ES-I3 (cell line): ENCODE results near the gene MARCHF9.
"Not testable (repeated sequence)": the region's sequence is repeated elsewhere in the genome, so short reads cannot be mapped to it uniquely, and the experiment has no call there.

Experiments
- H3K36me3 ChIP-seq: 2 replicates; pipeline ENCODE4 v1.6.1; 2013; ENCODE audit warnings: mild to moderate bottlenecking, low read length, control low read depth, moderate library complexity; ENCODE audit not compliant: insufficient read depth
- H3K4me1 ChIP-seq: 2 replicates; pipeline ENCODE4 v1.6.1; 2013; ENCODE audit warnings: mild to moderate bottlenecking, control low read depth, low read length; ENCODE audit not compliant: insufficient read depth
- H3K9ac ChIP-seq: 2 replicates; pipeline ENCODE4 v1.6.1; 2013; ENCODE audit warnings: low read depth, mild to moderate bottlenecking, low read length, moderate library complexity
- H3K9me3 ChIP-seq: 2 replicates; pipeline ENCODE4 v1.6.1; 2013; ENCODE audit warnings: mild to moderate bottlenecking, low read length, moderate library complexity; ENCODE audit not compliant: control insufficient read depth, insufficient read depth

The MARCHF9 gene, protein sequence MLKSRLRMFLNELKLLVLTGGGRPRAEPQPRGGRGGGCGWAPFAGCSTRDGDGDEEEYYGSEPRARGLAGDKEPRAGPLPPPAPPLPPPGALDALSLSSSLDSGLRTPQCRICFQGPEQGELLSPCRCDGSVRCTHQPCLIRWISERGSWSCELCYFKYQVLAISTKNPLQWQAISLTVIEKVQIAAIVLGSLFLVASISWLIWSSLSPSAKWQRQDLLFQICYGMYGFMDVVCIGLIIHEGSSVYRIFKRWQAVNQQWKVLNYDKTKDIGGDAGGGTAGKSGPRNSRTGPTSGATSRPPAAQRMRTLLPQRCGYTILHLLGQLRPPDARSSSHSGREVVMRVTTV

DNA sequence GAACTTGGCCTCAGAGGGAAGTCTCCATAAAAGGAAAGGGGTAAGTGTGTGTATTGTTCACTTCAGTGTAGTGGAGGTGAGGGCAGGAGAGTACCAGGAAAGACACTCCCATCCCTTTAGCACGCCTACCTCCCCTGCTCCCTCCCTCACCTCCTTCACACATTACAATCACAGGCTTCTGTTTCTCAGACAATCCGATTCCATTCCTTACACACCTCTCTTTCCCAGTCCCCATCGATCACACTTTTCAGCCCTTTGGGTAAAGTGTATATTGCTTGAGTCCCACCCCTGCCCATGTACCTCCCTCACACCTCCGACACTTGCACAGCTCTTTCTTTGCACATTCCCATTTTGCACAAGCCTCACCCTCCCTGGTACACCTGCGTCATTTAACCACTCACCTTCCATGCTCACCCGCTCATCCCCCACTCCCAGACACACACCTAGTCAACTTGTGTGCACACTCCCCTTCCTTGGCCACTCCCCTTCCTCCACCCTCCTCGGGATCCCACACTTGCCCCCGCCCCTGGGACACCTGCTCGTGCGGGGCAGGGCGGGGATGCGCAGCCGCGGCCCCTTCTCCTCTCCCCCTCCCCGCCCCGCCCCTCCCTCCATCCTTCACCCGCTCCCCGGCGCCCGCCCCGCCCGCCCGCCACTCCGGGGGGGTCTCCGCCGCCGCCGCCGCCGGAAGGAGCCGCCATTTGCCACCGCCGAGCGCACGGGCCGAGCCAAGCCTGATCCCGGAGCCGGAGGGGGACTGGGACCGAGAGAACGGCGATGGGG is at the start of gene MARCHF9:
Gene MARCHF9 (plus strand): TSS at position 693 of the 783 bp plus-strand sequence. CDS start 426 bp downstream, outside the sequence.
- Histone ChIP-seq H3K36me3 (peaks cover under 1% of the 10 kb centered on the region; the same call in 1 of the 2 replicates), H3K9me3 (no peaks in the 10 kb centered on the region; the same call in 1 of the 2 replicates), H3K4me1 (peaks cover 7% of the 10 kb centered on the region; the same call in 1 of the 2 replicates), H3K9ac (peak within 1 kb of the TSS; percentile 55)

- no peaks in the 10 kb centered on the region for H3K36me3 ChIP-seq
These were observed 47.7 kb upstream of the MARCHF9 start for GRCh38 chr12:57707250-57707649.

DNA sequence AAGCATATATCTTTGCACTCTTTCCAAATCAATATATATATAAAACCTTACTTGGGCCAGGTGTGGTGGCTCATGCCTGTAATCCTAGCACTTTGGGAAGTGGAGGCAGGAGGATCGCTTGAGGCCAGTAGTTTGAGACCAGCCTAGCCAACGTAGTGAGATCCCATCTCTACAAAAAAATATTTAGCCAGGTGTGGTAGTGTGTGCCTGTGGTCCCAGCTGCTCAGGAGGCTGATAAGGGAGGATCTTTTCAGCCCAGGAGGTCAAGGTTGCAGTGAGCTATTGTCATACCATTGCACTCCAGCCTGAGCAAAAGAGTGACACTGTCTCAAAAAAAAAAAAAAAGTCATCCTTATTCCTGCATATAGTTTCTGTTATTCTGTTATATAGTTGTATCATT is 46.6 kb upstream of the MARCHF9 start:
- no peaks in the 10 kb centered on the region for H3K36me3 ChIP-seq
- no peaks in the 10 kb centered on the region for H3K4me1 ChIP-seq
- no peaks in the 10 kb centered on the region; the same call in 1 of the 2 replicates for H3K9me3 ChIP-seq
- no peak overlapping the region for H3K9ac ChIP-seq

More at GRCh38 chr12:57707250-57707649, 47.7 kb upstream of the MARCHF9 start:
- Histone ChIP-seq H3K4me1 (no peaks in the 10 kb centered on the region), H3K9ac (no peak overlapping the region), H3K9me3 (no peaks in the 10 kb centered on the region; the same call in 1 of the 2 replicates)

DNA sequence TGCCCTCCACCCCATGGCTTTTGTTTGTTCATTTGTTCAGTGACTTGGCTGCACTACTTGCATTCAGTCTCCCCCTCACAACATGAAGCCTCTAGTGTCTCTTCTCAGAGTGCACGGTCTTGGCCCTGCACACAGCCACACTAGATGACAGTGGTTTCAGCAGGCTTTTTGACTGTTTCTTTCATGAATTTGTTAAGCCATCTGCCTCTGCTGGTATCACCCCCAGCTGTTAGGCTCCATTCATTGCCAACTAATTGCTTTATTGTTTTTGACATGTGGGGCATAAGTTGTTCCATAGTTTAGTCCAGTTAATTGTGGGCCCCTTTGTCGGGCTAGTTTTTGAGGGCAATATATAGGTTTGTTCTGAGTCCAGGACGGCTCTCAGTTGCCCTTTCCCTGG is 42.2 kb upstream of the MARCHF9 start:
- H3K36me3 ChIP-seq = peaks cover 4% of the 10 kb centered on the region; the same call in 1 of the 2 replicates
- no peak overlapping the region for H3K9ac ChIP-seq
- H3K9me3 ChIP-seq = no peaks in the 10 kb centered on the region
- no peaks in the 10 kb centered on the region for H3K4me1 ChIP-seq

GRCh38 chr12:57713209-57713608 is 41.7 kb upstream of the MARCHF9 start:
- no peaks in the 10 kb centered on the region for H3K9me3 ChIP-seq
- H3K36me3 ChIP-seq = peaks cover 4% of the 10 kb centered on the region; the same call in 1 of the 2 replicates

GRCh38 chr12:57715036-57715748 is 39.7 kb upstream of the MARCHF9 start:
- H3K36me3 ChIP-seq, H3K9me3 ChIP-seq, H3K4me1 ChIP-seq, H3K9ac ChIP-seq: not testable (repeated sequence)

More at GRCh38 chr12:57713209-57713608, 41.7 kb upstream of the MARCHF9 start:
- H3K9ac ChIP-seq = no peak overlapping the region
- no peaks in the 10 kb centered on the region for H3K4me1 ChIP-seq

DNA sequence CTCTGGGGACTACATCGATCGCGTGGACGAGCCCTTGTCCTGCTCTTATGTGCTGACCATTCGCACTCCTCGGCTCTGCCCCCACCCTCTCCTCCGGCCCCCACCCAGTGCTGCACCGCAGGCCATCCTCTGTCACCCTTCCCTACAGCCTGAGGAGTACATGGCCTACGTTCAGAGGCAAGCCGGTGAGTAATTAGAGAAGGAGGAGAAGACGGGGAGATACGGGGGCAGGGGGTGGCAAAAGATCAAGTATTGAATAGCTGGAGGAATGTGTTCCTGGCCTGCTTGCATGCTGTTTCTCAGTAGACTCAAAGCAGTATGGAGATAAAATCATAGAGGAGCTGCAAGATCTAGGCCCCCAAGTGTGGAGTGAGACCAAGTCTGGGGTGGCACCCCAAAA is 39.1 kb upstream of the MARCHF9 start:
- Histone ChIP-seq H3K36me3 (peaks cover 4% of the 10 kb centered on the region; the same call in 1 of the 2 replicates), H3K9me3 (no peaks in the 10 kb centered on the region), H3K9ac (no peak overlapping the region), H3K4me1 (no peaks in the 10 kb centered on the region)

GRCh38 chr12:57716305-57716704 is 38.6 kb upstream of the MARCHF9 start:
- Histone ChIP-seq H3K9ac (no peak overlapping the region), H3K9me3 (no peaks in the 10 kb centered on the region), H3K4me1 (no peaks in the 10 kb centered on the region), H3K36me3 (peaks cover 4% of the 10 kb centered on the region; the same call in 1 of the 2 replicates)

DNA sequence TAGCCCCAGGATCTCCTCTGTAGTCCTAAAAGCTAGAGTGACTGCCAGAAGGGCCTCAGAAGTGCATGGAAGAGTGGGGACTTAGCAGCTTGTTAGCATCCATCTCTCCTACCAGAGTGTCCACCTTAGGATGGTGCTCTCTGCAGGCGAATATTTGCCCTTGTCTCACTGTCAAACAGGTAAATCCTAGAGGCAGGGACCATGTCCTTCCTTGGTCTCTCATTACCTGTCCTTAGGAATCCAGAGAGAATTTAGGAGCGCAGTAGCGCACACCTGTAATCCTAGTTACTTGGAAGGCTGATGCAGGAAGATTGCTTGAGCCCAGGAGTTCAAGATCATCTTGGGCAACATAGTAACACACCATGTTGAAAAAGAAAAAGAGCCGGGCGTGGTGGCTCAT is 37.8 kb upstream of the MARCHF9 start:
- no peaks in the 10 kb centered on the region for H3K9me3 ChIP-seq
- no peaks in the 10 kb centered on the region for H3K4me1 ChIP-seq
- H3K36me3 ChIP-seq = peaks cover 4% of the 10 kb centered on the region; the same call in 1 of the 2 replicates
- H3K9ac ChIP-seq = no peak overlapping the region

- Histone ChIP-seq H3K9me3 (no peaks in the 10 kb centered on the region), H3K9ac (no peak overlapping the region), H3K4me1 (peaks cover 1% of the 10 kb centered on the region; the same call in 1 of the 2 replicates), H3K36me3 (peaks cover 4% of the 10 kb centered on the region; the same call in 1 of the 2 replicates)
These were observed 36.9 kb upstream of the MARCHF9 start for GRCh38 chr12:57717846-57718640.

DNA sequence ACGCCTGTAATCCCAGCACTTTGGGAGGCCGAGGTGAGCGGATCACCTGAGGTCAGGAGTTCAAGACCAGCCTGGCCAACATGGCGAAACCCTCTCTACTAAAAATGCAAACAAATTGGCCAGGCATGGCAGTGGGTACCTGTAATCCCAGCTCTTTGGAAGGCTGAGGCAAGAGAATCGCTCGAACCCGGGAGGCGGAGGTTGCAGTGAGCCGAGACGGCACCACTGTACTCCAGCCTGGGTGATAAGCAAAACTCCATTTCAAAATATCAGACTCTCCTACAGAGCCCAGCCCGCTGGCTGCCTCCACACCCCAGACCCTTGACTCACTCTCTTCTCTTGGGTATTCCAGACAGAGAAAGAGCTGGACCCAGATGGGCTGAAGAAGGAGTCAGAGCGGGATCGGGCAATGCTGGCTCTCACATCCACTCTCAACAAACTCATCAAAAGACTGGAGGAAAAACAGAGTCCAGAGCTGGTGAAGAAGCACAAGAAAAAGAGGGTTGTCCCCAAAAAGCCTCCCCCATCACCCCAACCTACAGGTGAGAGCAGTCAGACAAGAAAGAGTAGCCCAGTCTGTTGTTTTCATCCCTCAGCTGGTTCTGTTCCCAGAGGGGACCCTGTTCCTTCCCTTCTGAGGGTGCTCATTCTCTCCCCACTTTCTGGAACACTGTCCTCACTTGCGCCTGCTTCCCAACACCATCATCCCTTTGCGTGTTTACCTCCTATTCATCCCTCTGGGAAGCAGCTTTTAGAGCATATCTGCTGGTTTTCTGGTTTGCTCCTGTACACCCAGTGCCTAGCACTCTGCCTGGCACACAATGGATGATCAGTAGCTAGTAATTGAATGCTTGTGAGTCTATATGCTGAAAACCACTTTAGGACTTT is 36.0 kb upstream of the MARCHF9 start:
- H3K36me3 ChIP-seq = peaks cover 4% of the 10 kb centered on the region; the same call in 1 of the 2 replicates
- H3K9me3 ChIP-seq = no peaks in the 10 kb centered on the region
- H3K9ac ChIP-seq = no peak overlapping the region
- H3K4me1 ChIP-seq = peaks cover 4% of the 10 kb centered on the region; the same call in 1 of the 2 replicates

DNA sequence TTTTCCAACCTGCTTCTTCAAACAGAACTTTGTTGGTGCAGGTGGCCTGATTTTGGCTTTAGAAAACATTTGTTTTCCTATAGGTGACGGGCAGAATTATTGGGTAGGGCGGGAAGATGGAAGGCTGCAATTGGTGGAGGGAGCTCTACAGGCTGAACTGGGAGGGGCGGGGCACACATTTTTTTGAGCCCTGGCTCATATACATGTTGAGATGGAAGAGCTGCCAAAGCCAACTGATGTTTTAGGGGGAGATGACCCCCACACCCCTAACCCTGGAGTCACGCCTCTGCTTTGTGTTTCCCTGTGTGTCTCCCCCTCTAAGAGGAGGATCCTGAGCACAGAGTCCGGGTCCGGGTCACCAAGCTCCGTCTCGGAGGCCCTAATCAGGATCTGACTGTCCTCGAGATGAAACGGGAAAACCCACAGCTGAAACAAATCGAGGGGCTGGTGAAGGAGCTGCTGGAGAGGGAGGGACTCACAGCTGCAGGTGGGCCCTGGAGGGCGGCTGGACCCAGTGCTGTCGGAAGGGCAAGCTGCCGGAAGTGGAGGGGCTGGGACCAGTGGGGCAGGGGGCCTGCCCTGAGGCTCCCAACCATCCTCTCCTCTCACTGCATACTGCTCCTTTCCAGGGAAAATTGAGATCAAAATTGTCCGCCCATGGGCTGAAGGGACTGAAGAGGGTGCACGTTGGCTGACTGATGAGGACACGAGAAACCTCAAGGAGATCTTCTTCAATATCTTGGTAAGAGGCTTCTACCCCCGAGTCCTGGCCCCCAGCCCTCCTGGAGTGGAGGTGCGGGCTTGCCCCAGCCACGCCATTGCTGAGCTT is 34.9 kb upstream of the MARCHF9 start:
- peaks cover 4% of the 10 kb centered on the region; the same call in 1 of the 2 replicates for H3K4me1 ChIP-seq
- H3K36me3 ChIP-seq = peaks cover 4% of the 10 kb centered on the region; the same call in 1 of the 2 replicates
- H3K9me3 ChIP-seq = no peaks in the 10 kb centered on the region
- H3K9ac ChIP-seq = no peak overlapping the region
